Renal cortical epithelial cell (primary cell): Measurements from ENCODE around the gene POTEI. TPM values are rescaled to one million over a fixed set of nuclear protein-coding genes. Genes with fewer than 3 reads are reported as not detected.
"Not testable (repeated sequence)": the region's sequence is repeated elsewhere in the genome, so short reads cannot be mapped to it uniquely, and the experiment has no call there.

Experiments
- DNase-seq: peaks from one replicate; pipeline ENCODE4 v3.0.0-alpha.2; 2011; ENCODE audit warnings: low read depth
- total RNA-seq: library from RNA; depleted of rRNA; stranded (reverse); fragments of >200 nt; gene quantifications from 2 replicates; pipeline ENCODE4 v1.2.3, GENCODE V29; 2014

POTEI gene
- total RNA-seq, 1 donor from 2014 or later, result not detected

GRCh38 chr2:130455413-130455812, 53.7 kb downstream of the POTEI start:
- not testable (repeated sequence) for DNase-seq

DNA sequence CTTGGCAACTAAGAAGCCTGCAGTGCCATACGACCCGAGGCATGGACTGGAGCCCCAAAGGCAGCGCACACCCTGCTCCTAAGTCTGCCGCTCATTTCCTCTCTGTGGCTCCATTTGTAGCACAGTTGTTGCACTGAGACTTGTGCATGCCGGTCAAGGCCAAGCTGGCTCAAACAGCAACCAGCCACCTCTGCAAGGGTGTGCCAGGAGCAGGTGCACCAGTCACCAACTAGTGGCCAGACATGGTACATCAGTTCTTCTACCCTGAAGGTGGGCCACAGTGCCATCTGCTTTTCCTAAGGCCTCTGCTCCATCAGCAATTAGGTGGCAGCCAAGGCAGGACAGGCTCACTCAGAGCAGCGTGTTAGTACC, 54.4 kb downstream of the POTEI start:
- not testable (repeated sequence) for DNase-seq

DNA sequence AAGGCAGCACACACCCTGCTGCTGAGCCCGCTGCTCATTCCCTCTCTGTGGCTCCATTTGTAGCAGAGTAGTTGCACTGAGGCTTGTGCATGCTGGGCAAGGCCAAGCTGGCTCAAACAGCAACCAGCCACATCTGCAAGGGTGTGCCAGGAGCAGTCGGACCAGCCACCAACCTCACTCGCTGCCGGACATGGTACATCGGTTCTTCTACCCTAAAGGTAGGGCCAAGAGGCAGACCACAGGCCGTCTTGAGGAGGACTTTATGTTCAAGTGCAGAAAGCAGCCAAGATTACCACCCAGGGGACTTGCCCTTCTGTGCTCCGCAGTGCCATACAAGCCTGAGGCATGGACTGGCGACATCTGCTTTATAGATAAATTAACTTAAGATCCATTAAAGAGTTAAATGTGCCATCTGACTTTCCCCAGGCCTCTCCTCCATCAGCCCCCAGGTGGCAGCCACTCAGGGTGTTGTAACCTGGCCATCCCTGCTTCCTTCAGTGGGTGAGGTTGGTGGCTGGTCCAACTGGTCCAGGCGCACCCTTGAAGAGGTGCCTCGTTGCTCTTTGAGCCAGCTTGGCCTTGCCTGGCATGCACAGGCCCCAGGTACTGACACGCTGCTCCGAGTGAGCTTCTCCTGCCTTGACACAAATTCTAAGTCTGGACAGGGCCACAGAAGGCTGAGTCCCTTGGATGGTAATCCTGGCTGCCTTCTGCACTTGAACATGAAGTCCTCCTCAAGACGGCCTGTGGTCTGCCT, 55.0 kb downstream of the POTEI start:
- DNase-seq, result not testable (repeated sequence)

DNA sequence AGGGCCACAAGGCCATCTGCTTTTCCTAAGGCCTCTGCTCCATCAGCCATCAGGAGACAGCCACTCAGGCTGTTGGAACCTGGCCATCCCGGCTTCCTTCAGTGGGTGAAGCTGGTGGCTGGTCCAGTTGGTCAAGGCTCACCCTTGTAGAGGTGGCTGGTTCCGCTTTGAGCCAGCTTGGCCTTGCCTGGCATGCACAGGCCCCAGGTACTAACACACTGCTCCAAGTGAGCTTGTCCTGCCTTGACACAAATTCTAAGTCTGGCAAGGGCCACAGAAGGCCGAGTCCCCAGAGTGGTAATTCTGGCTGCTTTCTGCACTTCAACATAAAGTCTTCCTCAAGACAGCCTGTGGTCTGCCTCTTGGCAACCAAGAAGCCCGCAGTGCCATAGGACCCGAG, 56.2 kb downstream of the POTEI start:
- not testable (repeated sequence) for DNase-seq

- not testable (repeated sequence) for DNase-seq
Observed at GRCh38 chr2:130451823-130452222, 57.3 kb downstream of the POTEI start.

GRCh38 chr2:130451278-130451677, 57.9 kb downstream of the POTEI start:
- not testable (repeated sequence) for DNase-seq

DNA sequence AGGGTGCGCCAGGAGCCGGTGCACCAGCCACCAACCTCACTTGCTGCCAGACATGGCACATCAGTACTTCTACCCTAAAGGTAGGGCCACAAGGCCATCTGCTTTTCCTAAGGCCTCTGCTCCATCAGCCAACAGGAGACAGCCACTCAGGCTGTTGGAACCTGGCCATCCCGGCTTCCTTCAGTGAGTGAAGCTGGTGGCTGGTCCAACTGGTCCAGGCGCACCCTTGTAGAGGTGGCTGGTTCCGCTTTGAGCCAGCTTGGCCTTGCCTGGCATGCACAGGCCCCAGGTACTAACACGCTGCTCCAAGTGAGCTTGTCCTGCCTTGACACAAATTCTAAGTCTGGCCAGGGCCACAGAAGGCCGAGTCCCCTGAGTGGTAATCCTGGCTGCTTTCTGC, 58.8 kb downstream of the POTEI start:
- DNase-seq, result not testable (repeated sequence)

DNA sequence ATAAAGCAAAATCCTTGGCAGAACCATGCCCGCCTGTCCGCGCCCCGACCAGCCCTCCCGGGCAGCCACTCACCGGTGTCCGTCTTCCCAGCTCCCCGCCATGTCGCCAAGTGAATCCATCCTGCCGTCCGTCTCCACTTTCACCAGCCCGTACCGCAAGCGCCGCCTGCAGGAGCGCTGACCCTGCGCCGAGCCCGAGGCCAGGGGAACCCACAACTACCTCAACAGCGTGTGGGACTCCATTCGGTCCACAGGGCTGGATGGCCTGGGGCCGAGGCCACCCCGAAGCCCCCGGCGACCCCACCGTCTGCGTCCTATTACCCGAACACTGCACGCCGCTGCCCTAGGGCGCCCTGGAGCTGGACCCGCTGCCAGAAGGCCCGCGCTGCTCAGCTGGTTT, 81.5 kb downstream of the POTEI start:
- DNase-seq, result peak; percentile 7

DNA sequence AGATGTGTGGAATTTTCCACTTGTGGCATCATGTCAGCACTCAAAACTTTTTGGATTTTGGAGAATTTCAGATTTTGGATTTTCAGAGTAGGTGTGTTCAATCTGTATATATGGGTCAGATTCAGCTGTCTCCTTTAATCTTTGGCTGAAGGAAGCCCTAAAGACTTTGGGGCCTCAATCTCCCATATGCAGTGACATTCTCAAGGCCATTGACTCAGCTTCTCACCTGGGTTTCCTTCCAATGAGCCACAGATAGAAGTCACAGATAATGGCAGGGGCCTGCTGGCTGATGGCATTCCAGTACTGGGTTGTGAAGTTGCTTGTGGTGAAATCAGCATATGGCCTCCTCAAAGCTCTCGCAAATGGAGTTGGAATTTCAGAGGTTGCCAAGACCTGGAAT, 90.3 kb downstream of the POTEI start:
- not testable (repeated sequence) for DNase-seq

GRCh38 chr2:130416693-130417092, 92.4 kb downstream of the POTEI start:
- DNase-seq, result not testable (repeated sequence)

Other genes starting within 250 kb of the POTEI start
- 96.5 and 102 TPM in 2 replicates for gene IMP4, start 166.4 kb downstream of the POTEI start, total RNA-seq
- gene PTPN18, start 153.3 kb downstream of the POTEI start, total RNA-seq, result 9.2 and 32.4 TPM in 2 replicates
- gene CFC1B, start 11.9 kb upstream of the POTEI start, total RNA-seq, result not detected in 2 replicates
- gene CFC1, start 90.2 kb upstream of the POTEI start, total RNA-seq, result not detected in 2 replicates
- not detected in 2 replicates for gene POTEJ, start 102.1 kb upstream of the POTEI start, total RNA-seq
- 0.05 TPM in 1 of 2 replicates, not detected in the other for gene GPR148, start 219.7 kb upstream of the POTEI start, total RNA-seq
- not detected in 2 replicates for gene AMER3, start 246.2 kb upstream of the POTEI start, total RNA-seq